ENCODE data around the gene PPP6R1. TPM values are rescaled to one million over a fixed set of nuclear protein-coding genes. Genes with fewer than 3 reads are reported as not detected.

Gene PPP6R1
- total RNA-seq, 1 experiment from 2014 or later = 38.0 TPM

GRCh38 chr19:55279770-55280643 lies 21.2 kb upstream of the PPP6R1 start, which contains the start of gene HSPBP1:
Gene HSPBP1, minus strand, starts transcription at chr19:55280110. Its CDS starts 502 bp downstream, at chr19:55279608.
- DNase-seq (ENCODE audit: low read depth) = peak; percentile 98

- DNase-seq (ENCODE audit: low read depth) = no peak
Measured at GRCh38 chr19:55279340-55279739, 20.5 kb upstream of the PPP6R1 start.

DNA sequence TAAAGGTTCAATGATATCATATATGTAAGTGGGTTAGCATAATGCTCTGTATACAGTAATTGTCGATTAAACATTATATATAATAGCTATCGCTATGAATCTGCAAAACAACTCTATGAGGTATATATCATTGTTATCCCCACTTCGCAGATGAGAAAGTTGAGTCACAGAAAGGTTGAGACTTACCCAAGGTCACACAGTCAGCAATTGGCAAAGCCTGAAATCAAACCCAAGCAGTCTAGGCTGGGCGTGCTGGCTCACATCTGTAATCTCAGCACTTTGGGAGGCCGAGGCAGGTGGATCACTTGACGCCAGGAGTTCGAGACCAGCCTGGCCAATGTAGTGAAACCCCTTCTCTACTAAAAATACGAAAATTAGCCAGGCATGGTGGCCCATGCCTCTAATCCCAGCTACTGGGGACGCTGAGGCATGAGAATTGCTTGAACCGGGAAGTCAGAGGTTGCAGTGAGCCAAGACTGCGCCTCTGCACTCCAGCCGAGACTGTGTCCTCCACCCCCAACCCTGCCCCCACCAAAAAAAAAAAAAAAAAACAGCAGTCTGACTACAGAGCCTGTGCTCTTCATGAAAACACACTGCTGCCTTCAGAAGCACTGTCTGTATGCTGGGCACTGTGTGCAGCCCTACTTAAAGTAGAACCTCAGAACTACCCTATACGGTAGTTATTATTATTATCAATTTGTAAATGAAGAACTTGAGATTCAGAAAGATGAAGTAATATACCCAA lies 19.7 kb upstream of the PPP6R1 start:
- no peak for DNase-seq (ENCODE audit: low read depth)

- DNase-seq (ENCODE audit: low read depth) = no peak
Measured at GRCh38 chr19:55277494-55277893, 18.7 kb upstream of the PPP6R1 start.

GRCh38 chr19:55276720-55277430 lies 18.1 kb upstream of the PPP6R1 start:
- DNase-seq (ENCODE audit: low read depth) = no peak

GRCh38 chr19:55275851-55276719 lies 17.3 kb upstream of the PPP6R1 start:
- no peak for DNase-seq (ENCODE audit: low read depth)

- no peak for DNase-seq (ENCODE audit: low read depth)
Measured at GRCh38 chr19:55273978-55274707, 15.3 kb upstream of the PPP6R1 start.

GRCh38 chr19:55272142-55272541 lies 13.3 kb upstream of the PPP6R1 start:
- no peak for DNase-seq (ENCODE audit: low read depth)

- DNase-seq (ENCODE audit: low read depth) = no peak
Measured at GRCh38 chr19:55270172-55270942, 11.5 kb upstream of the PPP6R1 start.

DNA sequence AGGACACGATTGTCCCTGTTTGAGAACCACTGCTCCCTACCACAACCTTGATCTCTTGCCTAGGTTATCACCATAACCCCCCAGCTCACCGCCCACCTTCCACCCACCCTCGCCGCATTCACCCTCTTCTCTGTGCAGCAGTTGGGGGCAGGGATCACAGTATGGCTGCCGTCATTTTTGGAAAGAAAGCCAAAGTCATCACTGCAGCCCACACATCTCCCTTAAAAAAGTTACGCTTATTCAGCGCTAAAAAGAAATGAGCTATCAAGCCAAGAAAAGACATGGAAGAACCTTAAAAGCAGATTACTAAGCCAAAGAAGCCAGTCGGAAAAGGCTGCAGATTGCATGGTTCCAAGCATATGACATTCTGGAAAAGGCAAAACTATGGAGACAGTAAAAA lies 10.5 kb upstream of the PPP6R1 start:
- DNase-seq (ENCODE audit: low read depth) = no peak

DNA sequence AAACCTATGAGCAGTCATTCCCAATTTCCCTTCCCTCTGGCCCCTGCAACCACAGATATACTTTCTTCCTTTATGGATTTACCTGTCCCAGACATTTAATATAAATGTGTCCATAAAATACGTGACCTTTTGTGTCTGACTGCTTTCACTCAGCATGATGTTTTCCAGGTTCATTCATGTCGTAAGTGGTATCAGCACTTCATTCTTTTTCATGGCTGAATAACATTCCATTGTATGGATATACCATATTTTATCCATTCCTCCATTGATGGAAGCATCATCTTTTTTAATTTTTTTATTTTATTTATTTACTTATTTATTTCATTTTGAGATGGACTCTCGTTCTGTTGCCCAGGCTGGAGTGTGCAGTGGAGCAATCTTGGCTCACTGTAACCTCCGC lies 8.0 kb upstream of the PPP6R1 start:
- no peak for DNase-seq (ENCODE audit: low read depth)

DNA sequence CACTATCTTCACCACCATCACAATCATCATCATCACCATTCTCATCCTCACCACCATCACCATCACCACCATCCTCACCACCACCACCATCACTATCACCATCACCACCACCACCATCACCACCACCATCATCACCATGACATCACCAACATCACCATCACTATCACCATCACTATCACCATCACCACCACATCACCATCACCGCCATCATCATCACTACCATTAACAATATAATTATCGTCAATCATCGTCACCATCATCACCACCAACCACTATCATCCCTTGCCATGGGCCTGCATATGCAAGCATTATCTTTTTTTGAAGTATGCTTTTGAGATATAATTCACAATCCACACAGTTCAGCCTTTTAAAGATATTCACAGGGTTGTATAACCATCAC lies 7.6 kb upstream of the PPP6R1 start:
- DNase-seq (ENCODE audit: low read depth) = no peak

DNA sequence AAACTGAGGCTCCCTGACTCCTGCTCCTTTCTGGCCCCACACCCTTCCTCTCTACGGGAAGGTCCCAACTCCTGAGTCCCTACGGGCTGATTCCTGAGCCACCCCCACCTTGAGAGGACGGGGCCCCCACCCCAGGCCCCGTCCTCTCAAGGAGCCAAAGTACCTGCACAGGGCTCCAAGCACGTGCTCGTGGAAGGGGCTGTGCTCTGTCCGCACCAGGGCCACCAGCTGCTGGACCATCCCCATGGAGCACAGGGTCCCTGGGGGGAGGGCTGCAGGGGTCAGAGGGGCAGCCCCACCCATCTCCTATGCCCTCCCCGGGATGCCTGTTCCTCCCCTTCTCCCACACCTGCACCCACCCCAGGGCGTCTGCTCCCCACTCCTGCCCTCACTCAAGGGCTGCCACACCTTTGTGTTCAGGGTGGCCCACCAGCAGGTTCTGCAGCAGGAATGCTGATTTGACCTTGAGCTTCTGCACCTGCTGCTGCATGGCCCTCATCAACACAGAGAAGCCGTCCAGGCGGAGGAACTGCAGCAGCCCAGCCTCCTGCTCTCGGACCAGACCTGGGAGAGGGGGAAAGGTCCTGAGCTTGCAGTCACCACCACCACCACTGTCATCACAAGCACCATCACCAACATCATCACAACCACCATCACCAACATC lies 7.0 kb upstream of the PPP6R1 start:
- DNase-seq (ENCODE audit: low read depth) = no peak

- DNase-seq (ENCODE audit: low read depth) = no peak
Measured at GRCh38 chr19:55265173-55265572, 6.4 kb upstream of the PPP6R1 start.

GRCh38 chr19:55264531-55264930 lies 5.7 kb upstream of the PPP6R1 start:
- DNase-seq (ENCODE audit: low read depth) = no peak

DNA sequence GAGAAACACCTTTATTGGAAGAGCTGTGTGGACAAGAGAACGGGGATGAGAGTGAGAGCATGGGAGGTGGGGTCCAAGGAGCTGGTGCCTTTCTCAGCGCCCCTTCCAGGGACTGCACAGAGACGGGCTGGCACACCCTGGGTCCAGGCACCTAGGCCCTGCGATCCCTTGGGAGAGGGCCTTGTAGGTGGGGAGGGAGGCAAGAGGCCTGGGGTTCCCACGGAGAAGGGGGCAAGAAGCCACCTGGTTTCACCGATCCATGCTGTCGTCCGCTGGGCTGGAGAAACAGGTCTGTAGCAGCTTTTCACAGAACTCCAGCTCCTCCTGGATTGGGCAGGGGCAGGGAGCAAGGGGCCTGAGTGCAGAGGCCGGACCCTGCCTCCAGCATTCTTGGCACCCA lies 3.5 kb upstream of the PPP6R1 start:
- no peak for DNase-seq (ENCODE audit: low read depth)

GRCh38 chr19:55261671-55262126 lies 2.9 kb upstream of the PPP6R1 start:
- no peak for DNase-seq (ENCODE audit: low read depth)

DNA sequence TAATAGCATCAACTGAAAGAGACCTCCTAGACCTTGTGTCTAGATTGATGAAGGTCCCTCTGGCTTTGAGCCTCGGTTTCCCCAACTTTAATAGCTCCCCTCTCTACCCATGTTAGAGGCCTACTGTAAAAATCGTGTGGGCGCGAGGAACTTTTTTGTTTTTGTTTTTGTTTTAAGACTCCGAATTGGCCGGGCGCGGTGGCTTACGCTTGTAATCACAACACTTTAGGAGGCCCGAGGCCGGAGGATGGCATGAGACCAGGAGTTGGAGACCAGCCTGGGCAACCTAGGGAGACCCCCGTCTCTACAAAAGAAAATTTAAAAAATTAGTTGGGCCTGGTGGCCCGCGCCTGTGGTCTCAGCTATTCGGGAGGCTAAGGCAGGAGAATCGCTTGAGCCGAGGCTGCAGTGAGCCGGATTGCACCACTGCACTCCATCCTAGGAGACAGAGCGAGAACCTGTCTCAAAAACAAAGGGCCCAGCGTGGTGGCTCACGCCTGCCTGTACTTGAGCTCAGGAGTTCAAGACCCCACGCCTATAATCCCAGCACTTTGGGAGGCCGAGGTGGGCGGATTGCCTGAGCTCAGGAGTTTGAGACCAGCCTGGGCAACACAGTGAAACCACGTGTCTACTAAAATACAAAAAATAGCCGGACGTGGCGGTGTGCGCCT lies 858 bp upstream of the PPP6R1 start:
- no peak for DNase-seq (ENCODE audit: low read depth)

- DNase-seq (ENCODE audit: low read depth) = no peak
Measured at GRCh38 chr19:55258476-55258827, 365 bp downstream of the PPP6R1 start.

Measured in Daoy (cell line).